Tibial artery (tissue), 4 donors: ENCODE results near the gene ARHGAP29.

ENCODE experiments used
- DNase-seq, 2 donors: peaks; one replicate each; pipeline ENCODE4 v3.0.0-alpha.2; 2019
- H3K27ac ChIP-seq, 2 donors: fragments of 200-600 bp; sonication (generic) in 1 of 2; 1 replicate in 1 of 2; 2 replicates in 1 of 2; pipeline ENCODE4 v1.5.1; 2018 to 2019; ENCODE audit warnings: mild to moderate bottlenecking in 1 of 2
- H3K27me3 ChIP-seq, 2 donors: fragments of 200-600 bp; sonication (generic) in 1 of 2; one replicate each; pipeline versions ENCODE4 v1.5.1 to v1.6.0; 2016 to 2019
- H3K36me3 ChIP-seq, 3 donors: fragments of 200-600 bp; sonication (generic) in 2 of 3; one replicate each; pipeline ENCODE4 v1.5.1; 2016 to 2019; ENCODE audit warnings: mild to moderate bottlenecking in 2 of 3
- H3K4me1 ChIP-seq, 4 donors: fragments of 200-600 bp; sonication (generic) in 2 of 4; 1 replicate in 3 of 4; 2 replicates in 1 of 4; pipeline ENCODE4 v1.5.1; 2016 to 2019
- H3K4me3 ChIP-seq, 2 donors: fragments of 200-600 bp; sonication (generic) in 1 of 2; 1 replicate in 1 of 2; 2 replicates in 1 of 2; pipeline ENCODE4 v1.5.1; 2018 to 2019; ENCODE audit warnings: mild to moderate bottlenecking in 2 of 2
- H3K9me3 ChIP-seq, 3 donors: fragments of 200-600 bp; sonication (generic) in 1 of 3; one replicate each; pipeline ENCODE4 v1.5.1; 2016 to 2019
- CTCF ChIP-seq, 2 experiments: fragments of 200-600 bp in 1 of 2; fragments of 450-650 bp in 1 of 2; IDR thresholded peaks; one replicate each; pipeline ENCODE4 v1.5.1; 2017 to 2019; ENCODE audit warnings: antibody characterized with exemption in 2 of 2, mild to moderate bottlenecking in 1 of 2, moderate library complexity in 1 of 2
- intact Hi-C: fragments of 100-400 bp; cut with DNase I; formaldehyde crosslinking; loops from one replicate; pipeline ENCODE4 v1.15.0; 2023; ENCODE audit warnings: low total_unique reads

The ARHGAP29 gene

GRCh38 chr1:94270801-94271203, 33.4 kb upstream of the ARHGAP29 start:
- H3K9me3 ChIP-seq = no peaks in the 10 kb centered on the region
- H3K4me1 ChIP-seq = peaks cover 0 to 15% (median 9%) of the 10 kb centered on the region in 4 donors
- H3K27ac ChIP-seq = no peak overlapping the region
- no peak overlapping the region for H3K4me3 ChIP-seq
- H3K27me3 ChIP-seq = no peaks in the 10 kb centered on the region
- no peaks in the 10 kb centered on the region for H3K36me3 ChIP-seq
- no peak for DNase-seq
- intact Hi-C loops = no loop called here
- TF ChIP-seq CTCF (IDR thresholded peaks at IDR 0.05) = no peak

GRCh38 chr1:94269921-94270320, 32.5 kb upstream of the ARHGAP29 start:
- Histone ChIP-seq H3K36me3 (no peaks in the 10 kb centered on the region), H3K4me3 (no peak overlapping the region), H3K4me1 (peaks cover 0 to 8% (median 4%) of the 10 kb centered on the region in 4 donors), H3K27me3 (no peaks in the 10 kb centered on the region), H3K9me3 (no peaks in the 10 kb centered on the region), H3K27ac (no peak overlapping the region)
- intact Hi-C loops = no loop called here
- no peak for DNase-seq
- no peak for TF ChIP-seq CTCF (IDR thresholded peaks at IDR 0.05)

GRCh38 chr1:94265906-94266305, 28.5 kb upstream of the ARHGAP29 start:
- H3K9me3 ChIP-seq = no peaks in the 10 kb centered on the region
- no peaks in the 10 kb centered on the region for H3K27me3 ChIP-seq
- H3K4me1 ChIP-seq = peaks cover 0 to 5% (median 0%) of the 10 kb centered on the region in 4 donors
- intact Hi-C loops = no loop called here
- H3K4me3 ChIP-seq = no peak overlapping the region
- H3K27ac ChIP-seq = no peak overlapping the region
- no peak for DNase-seq
- no peaks in the 10 kb centered on the region for H3K36me3 ChIP-seq
- no peak for TF ChIP-seq CTCF (IDR thresholded peaks at IDR 0.05)

GRCh38 chr1:94265011-94265422, 27.6 kb upstream of the ARHGAP29 start:
- no peaks in the 10 kb centered on the region for H3K36me3 ChIP-seq
- no peak overlapping the region for H3K4me3 ChIP-seq
- no peak overlapping the region for H3K27ac ChIP-seq
- no peaks in the 10 kb centered on the region for H3K27me3 ChIP-seq
- intact Hi-C loops = no loop called here
- DNase-seq = no peak
- no peaks in the 10 kb centered on the region for H3K9me3 ChIP-seq
- no peak for TF ChIP-seq CTCF (IDR thresholded peaks at IDR 0.05)
- H3K4me1 ChIP-seq = peaks cover 0 to 5% (median 0%) of the 10 kb centered on the region in 4 donors

- no peak overlapping the region for H3K4me3 ChIP-seq
- intact Hi-C loops = no loop called here
- no peak overlapping the region for H3K27ac ChIP-seq
- DNase-seq = no peak
- peaks cover 3 to 32% (median 17%) of the 10 kb centered on the region in 4 donors for H3K4me1 ChIP-seq
- H3K36me3 ChIP-seq = no peaks in the 10 kb centered on the region
- H3K9me3 ChIP-seq = no peaks in the 10 kb centered on the region
- TF ChIP-seq CTCF (IDR thresholded peaks at IDR 0.05) = no peak
- no peaks in the 10 kb centered on the region for H3K27me3 ChIP-seq
Observed at GRCh38 chr1:94260635-94261387, 23.4 kb upstream of the ARHGAP29 start.
